ENCODE data around the gene MORN1. TPM values are rescaled to one million over a fixed set of nuclear protein-coding genes. Genes with fewer than 3 reads are reported as not detected.

MORN1 gene
- total and polyA plus RNA-seq, 2 experiments from 2014 or later: 4.8 to 11.1 TPM

GRCh38 chr1:2398871-2399270, 7.5 kb upstream of the MORN1 start:
- H3K27ac ChIP-seq (ENCODE audit: low read depth): no peak overlapping the region
- H3K27me3 ChIP-seq (ENCODE audit: insufficient read depth): no peaks in the 10 kb centered on the region
- H3K79me2 ChIP-seq (replicated peaks; ENCODE audit: insufficient read depth): peaks cover 20% of the 10 kb centered on the region
- H3K4me2 ChIP-seq: no peak overlapping the region
- no peaks in the 10 kb centered on the region for H3K4me1 ChIP-seq (ENCODE audit: insufficient read depth)
- no peaks in the 10 kb centered on the region; the same call in none of the 2 replicates for H3K36me3 ChIP-seq (ENCODE audit: insufficient read depth)
- H3K36me3 Mint-ChIP-seq (ENCODE audit: low read depth): peaks cover 63% of the 10 kb centered on the region
- no peak overlapping the region for H2AFZ ChIP-seq
- no peak for TF ChIP-seq EZH2 (IDR thresholded peaks at IDR 0.05; ENCODE audit: low read depth, unreplicated experiment)
- TF ChIP-seq CTCF (conservative IDR thresholded peaks at IDR 0.05; ENCODE audit: low read depth in 2 of 2): no peak
- peaks cover 4% of the 10 kb centered on the region for H3K27me3 Mint-ChIP-seq (ENCODE audit: insufficient read depth, low read depth, poor library complexity)
- H3K4me3 Mint-ChIP-seq: no peak overlapping the region
- H4K20me1 ChIP-seq (replicated peaks; ENCODE audit: insufficient read depth): peaks cover 7% of the 10 kb centered on the region; the same call in 1 of the 2 replicates
- no peak overlapping the region for H3K4me3 ChIP-seq
- no peaks in the 10 kb centered on the region; the same call in 2 of the 3 replicates for H3K9me3 Mint-ChIP-seq
- H3F3A ChIP-seq (replicated peaks; ENCODE audit: low read depth): peaks cover 10% of the 10 kb centered on the region; the same call in 1 of the 2 replicates
- H3K27ac Mint-ChIP-seq: no peak overlapping the region
- no peaks in the 10 kb centered on the region for H3K9me2 ChIP-seq (ENCODE audit: insufficient read depth)
- no peaks in the 10 kb centered on the region; the same call in 2 of the 3 replicates for H3K4me1 Mint-ChIP-seq
- ATAC-seq (no peak), DNase-seq (ENCODE audit: low spot score) (no peak)

GRCh38 chr1:2397007-2397679, 5.8 kb upstream of the MORN1 start:
- Histone ChIP-seq H3K36me3 (ENCODE audit: insufficient read depth) (no peaks in the 10 kb centered on the region; the same call in none of the 2 replicates), H4K20me1 (replicated peaks; ENCODE audit: insufficient read depth) (peaks cover 15% of the 10 kb centered on the region)
- TF ChIP-seq ZNF114 (CRISPR knock-in tag; IDR thresholded peaks at IDR 0.05) (no peak), CTCF (conservative IDR thresholded peaks at IDR 0.05; ENCODE audit: low read depth in 2 of 2) (no peak), REST (IDR thresholded peaks at IDR 0.05; ENCODE audit: unreplicated experiment) (no peak), STAT1 (IDR thresholded peaks at IDR 0.05; ENCODE audit: unreplicated experiment) (no peak), NANOG (IDR thresholded peaks at IDR 0.05; ENCODE audit: borderline replicate concordance) (no peak), EZH2 (IDR thresholded peaks at IDR 0.05; ENCODE audit: low read depth, unreplicated experiment) (no peak), ZNF331 (CRISPR knock-in tag; IDR thresholded peaks at IDR 0.05; ENCODE audit: low read depth) (no peak)

More at GRCh38 chr1:2397007-2397679, 5.8 kb upstream of the MORN1 start:
- Histone ChIP-seq H3K27ac (ENCODE audit: low read depth) (no peak overlapping the region), H3K27me3 (ENCODE audit: insufficient read depth) (no peaks in the 10 kb centered on the region), H3K4me2 (no peak overlapping the region), H3K9me2 (ENCODE audit: insufficient read depth) (no peaks in the 10 kb centered on the region), H3K4me1 (ENCODE audit: insufficient read depth) (no peaks in the 10 kb centered on the region; the same call in 1 of the 2 replicates), H3K4me3 (no peak overlapping the region), H3K79me2 (replicated peaks; ENCODE audit: insufficient read depth) (peaks cover 38% of the 10 kb centered on the region), H3F3A (replicated peaks; ENCODE audit: low read depth) (no peaks in the 10 kb centered on the region; the same call in 1 of the 2 replicates), H2AFZ (no peak overlapping the region)
- ATAC-seq: no peak
- Mint-ChIP-seq H3K4me1 (peaks cover 11% of the 10 kb centered on the region), H3K9me3 (no peaks in the 10 kb centered on the region; the same call in 2 of the 3 replicates), H3K27ac (no peak overlapping the region), H3K4me3 (no peak overlapping the region), H3K27me3 (ENCODE audit: insufficient read depth, low read depth, poor library complexity) (peaks cover 8% of the 10 kb centered on the region), H3K36me3 (ENCODE audit: low read depth) (peaks cover 57% of the 10 kb centered on the region)
- DNase-seq (ENCODE audit: low spot score): no peak

All from GM23338 (cell line).